Measurements from ENCODE around the gene BRD2.

The BRD2 gene

DNA sequence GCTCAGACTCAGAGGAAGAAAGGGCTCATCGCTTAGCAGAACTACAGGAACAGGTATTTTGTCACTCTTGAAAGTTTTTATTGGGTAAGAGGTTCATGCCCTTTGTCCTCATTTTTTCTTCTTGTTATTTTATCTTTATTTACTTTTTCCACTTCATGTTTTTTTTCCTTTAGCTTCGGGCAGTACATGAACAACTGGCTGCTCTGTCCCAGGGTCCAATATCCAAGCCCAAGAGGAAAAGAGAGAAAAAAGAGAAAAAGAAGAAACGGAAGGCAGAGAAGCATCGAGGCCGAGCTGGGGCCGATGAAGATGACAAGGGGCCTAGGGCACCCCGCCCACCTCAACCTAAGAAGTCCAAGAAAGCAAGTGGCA lies 9.5 kb downstream of the BRD2 start:
- H3K27ac ChIP-seq (replicated peaks) = no peak overlapping the region
- H3K27me3 ChIP-seq (ENCODE audit: insufficient read depth, poor library complexity, severe bottlenecking) = no peaks in the 10 kb centered on the region
- TF ChIP-seq SPI1 (IDR thresholded peaks at IDR 0.05; ENCODE audit: borderline replicate concordance, low read depth) (no peak), GABPA (IDR thresholded peaks at IDR 0.05; ENCODE audit: low read depth) (no peak), POLR2AphosphoS5 (IDR thresholded peaks at IDR 0.05; ENCODE audit: low read depth) (no peak)
- TF ChIP-seq, protein P1, sequence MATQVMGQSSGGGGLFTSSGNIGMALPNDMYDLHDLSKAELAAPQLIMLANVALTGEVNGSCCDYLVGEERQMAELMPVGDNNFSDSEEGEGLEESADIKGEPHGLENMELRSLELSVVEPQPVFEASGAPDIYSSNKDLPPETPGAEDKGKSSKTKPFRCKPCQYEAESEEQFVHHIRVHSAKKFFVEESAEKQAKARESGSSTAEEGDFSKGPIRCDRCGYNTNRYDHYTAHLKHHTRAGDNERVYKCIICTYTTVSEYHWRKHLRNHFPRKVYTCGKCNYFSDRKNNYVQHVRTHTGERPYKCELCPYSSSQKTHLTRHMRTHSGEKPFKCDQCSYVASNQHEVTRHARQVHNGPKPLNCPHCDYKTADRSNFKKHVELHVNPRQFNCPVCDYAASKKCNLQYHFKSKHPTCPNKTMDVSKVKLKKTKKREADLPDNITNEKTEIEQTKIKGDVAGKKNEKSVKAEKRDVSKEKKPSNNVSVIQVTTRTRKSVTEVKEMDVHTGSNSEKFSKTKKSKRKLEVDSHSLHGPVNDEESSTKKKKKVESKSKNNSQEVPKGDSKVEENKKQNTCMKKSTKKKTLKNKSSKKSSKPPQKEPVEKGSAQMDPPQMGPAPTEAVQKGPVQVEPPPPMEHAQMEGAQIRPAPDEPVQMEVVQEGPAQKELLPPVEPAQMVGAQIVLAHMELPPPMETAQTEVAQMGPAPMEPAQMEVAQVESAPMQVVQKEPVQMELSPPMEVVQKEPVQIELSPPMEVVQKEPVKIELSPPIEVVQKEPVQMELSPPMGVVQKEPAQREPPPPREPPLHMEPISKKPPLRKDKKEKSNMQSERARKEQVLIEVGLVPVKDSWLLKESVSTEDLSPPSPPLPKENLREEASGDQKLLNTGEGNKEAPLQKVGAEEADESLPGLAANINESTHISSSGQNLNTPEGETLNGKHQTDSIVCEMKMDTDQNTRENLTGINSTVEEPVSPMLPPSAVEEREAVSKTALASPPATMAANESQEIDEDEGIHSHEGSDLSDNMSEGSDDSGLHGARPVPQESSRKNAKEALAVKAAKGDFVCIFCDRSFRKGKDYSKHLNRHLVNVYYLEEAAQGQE (IDR thresholded peaks at IDR 0.05; ENCODE audit: insufficient replicate concordance, low read depth) = no peak
- TF ChIP-seq, protein P2, sequence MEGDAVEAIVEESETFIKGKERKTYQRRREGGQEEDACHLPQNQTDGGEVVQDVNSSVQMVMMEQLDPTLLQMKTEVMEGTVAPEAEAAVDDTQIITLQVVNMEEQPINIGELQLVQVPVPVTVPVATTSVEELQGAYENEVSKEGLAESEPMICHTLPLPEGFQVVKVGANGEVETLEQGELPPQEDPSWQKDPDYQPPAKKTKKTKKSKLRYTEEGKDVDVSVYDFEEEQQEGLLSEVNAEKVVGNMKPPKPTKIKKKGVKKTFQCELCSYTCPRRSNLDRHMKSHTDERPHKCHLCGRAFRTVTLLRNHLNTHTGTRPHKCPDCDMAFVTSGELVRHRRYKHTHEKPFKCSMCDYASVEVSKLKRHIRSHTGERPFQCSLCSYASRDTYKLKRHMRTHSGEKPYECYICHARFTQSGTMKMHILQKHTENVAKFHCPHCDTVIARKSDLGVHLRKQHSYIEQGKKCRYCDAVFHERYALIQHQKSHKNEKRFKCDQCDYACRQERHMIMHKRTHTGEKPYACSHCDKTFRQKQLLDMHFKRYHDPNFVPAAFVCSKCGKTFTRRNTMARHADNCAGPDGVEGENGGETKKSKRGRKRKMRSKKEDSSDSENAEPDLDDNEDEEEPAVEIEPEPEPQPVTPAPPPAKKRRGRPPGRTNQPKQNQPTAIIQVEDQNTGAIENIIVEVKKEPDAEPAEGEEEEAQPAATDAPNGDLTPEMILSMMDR (IDR thresholded peaks at IDR 0.05; ENCODE audit: insufficient read depth, low read length) = no peak
- no peak overlapping the region for H3K4me3 ChIP-seq (replicated peaks; ENCODE audit: insufficient read depth, low read length)
- no peak for DNase-seq (ENCODE audit: low read depth in 1 of 2, low spot score in 1 of 2)

DNA sequence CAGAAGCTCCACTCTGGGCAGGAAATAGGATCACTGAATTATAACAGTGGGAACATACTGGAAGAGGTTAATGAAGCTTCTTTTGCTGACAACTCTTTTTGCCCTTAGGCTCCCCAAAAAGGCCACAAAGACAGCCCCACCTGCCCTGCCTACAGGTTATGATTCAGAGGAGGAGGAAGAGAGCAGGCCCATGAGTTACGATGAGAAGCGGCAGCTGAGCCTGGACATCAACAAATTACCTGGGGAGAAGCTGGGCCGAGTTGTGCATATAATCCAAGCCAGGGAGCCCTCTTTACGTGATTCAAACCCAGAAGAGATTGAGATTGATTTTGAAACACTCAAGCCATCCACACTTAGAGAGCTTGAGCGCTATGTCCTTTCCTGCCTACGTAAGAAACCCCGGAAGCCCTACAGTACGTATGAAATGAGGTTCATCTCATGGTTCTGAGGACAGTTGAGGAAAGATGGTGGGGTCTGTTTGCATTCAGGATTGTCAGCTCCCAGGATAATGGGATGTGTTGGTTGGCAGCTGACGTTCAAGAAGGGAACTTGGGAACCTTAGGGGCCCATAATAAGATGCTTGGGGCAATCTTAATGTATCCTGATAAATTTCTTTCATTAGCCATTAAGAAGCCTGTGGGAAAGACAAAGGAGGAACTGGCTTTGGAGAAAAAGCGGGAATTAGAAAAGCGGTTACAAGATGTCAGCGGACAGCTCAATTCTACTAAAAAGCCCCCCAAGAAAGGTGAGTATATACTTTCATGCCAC lies 11.5 kb downstream of the BRD2 start:
- Histone ChIP-seq H3K27ac (replicated peaks) (no peak overlapping the region), H3K27me3 (ENCODE audit: insufficient read depth, poor library complexity, severe bottlenecking) (no peaks in the 10 kb centered on the region), H3K4me3 (replicated peaks; ENCODE audit: insufficient read depth, low read length) (no peak overlapping the region)
- no peak for DNase-seq (ENCODE audit: low read depth in 1 of 2, low spot score in 1 of 2)
- TF ChIP-seq, protein P2 (IDR thresholded peaks at IDR 0.05; ENCODE audit: insufficient read depth, low read length) = no peak
- TF ChIP-seq SPI1 (IDR thresholded peaks at IDR 0.05; ENCODE audit: borderline replicate concordance, low read depth) (no peak), GABPA (IDR thresholded peaks at IDR 0.05; ENCODE audit: low read depth) (no peak), POLR2AphosphoS5 (IDR thresholded peaks at IDR 0.05; ENCODE audit: low read depth) (no peak)
- TF ChIP-seq, protein P1 (IDR thresholded peaks at IDR 0.05; ENCODE audit: insufficient replicate concordance, low read depth) = no peak

DNA sequence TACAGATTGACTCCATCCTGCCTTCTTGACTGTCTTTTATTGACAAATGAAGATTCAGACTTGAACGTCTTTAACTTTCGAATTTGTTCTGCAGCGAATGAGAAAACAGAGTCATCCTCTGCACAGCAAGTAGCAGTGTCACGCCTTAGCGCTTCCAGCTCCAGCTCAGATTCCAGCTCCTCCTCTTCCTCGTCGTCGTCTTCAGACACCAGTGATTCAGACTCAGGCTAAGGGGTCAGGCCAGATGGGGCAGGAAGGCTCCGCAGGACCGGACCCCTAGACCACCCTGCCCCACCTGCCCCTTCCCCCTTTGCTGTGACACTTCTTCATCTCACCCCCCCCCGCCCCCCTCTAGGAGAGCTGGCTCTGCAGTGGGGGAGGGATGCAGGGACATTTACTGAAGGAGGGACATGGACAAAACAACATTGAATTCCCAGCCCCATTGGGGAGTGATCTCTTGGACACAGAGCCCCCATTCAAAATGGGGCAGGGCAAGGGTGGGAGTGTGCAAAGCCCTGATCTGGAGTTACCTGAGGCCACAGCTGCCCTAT lies 12.2 kb downstream of the BRD2 start:
- Histone ChIP-seq H3K27ac (replicated peaks) (no peak overlapping the region), H3K27me3 (ENCODE audit: insufficient read depth, poor library complexity, severe bottlenecking) (no peaks in the 10 kb centered on the region), H3K4me3 (replicated peaks; ENCODE audit: insufficient read depth, low read length) (no peak overlapping the region)
- peak in 1 of 2 experiments; percentile 47 for DNase-seq (ENCODE audit: low read depth in 1 of 2, low spot score in 1 of 2)
- TF ChIP-seq POLR2AphosphoS5 (IDR thresholded peaks at IDR 0.05; ENCODE audit: low read depth) (peak; percentile 31; the same call in 1 of the 2 replicates), SPI1 (IDR thresholded peaks at IDR 0.05; ENCODE audit: borderline replicate concordance, low read depth) (no peak), GABPA (IDR thresholded peaks at IDR 0.05; ENCODE audit: low read depth) (no peak)
- TF ChIP-seq, protein P1 (IDR thresholded peaks at IDR 0.05; ENCODE audit: insufficient replicate concordance, low read depth) = no peak
- TF ChIP-seq, protein P2 (IDR thresholded peaks at IDR 0.05; ENCODE audit: insufficient read depth, low read length) = no peak

Measured in HL-60 (cell line).